Measurements from ENCODE around the gene SLC39A11. TPM values are rescaled to one million over a fixed set of nuclear protein-coding genes. Genes with fewer than 3 reads are reported as not detected.
A peak's percentile ranks its signal among the peaks of the same experiment; 100 is the strongest.
"Not testable (repeated sequence)": the region's sequence is repeated elsewhere in the genome, so short reads cannot be mapped to it uniquely, and the experiment has no call there.

Gene SLC39A11
- total RNA-seq, 2 donors from 2014 or later: 18.1 to 20.1 TPM

DNA sequence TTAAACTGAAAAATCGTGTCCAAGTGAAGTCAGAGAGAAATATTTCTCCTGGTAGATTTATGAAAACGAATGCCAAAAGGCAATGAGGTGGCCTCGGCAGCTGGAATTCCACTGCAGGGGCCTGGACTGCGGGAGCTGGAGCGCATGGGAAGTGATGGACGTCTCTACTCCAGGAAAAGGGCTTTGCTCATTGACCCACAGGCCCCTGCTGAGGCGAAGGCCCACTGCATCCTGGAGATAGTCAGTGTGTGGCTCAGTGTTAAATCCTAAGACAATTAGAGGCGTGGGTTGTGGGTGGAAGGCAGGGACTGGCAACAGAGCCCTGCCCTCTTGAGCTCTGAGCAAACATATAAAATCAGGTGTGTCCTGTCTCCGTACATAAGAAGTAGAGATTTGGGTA lies 191.4 kb downstream of the SLC39A11 start:
- Histone ChIP-seq H3K9ac (ENCODE audit: extremely low read depth, low read length, poor library complexity, severe bottlenecking) (no peak overlapping the region), H3K4me1 (ENCODE audit: control insufficient read depth, insufficient read depth, low read length) (no peaks in the 10 kb centered on the region), H3K9me3 (ENCODE audit: control insufficient read depth, low read length) (no peaks in the 10 kb centered on the region), H3K27me3 (ENCODE audit: control insufficient read depth, insufficient read depth, low read length, poor library complexity, severe bottlenecking) (no peaks in the 10 kb centered on the region), H3K36me3 (ENCODE audit: control insufficient read depth, insufficient read depth, low read length) (no peaks in the 10 kb centered on the region), H3K27ac (ENCODE audit: low read depth, low read length) (no peak overlapping the region), H3K4me3 (ENCODE audit: low read length) (no peak overlapping the region)
- peak; percentile 61 for DNase-seq
- Mint-ChIP-seq H3K4me1 (peaks cover 14% of the 10 kb centered on the region), H3K27me3 (ENCODE audit: insufficient read depth) (no peaks in the 10 kb centered on the region), H3K36me3 (ENCODE audit: low read depth) (no peaks in the 10 kb centered on the region), H3K9me3 (no peaks in the 10 kb centered on the region), H3K27ac (no peak overlapping the region), H3K4me3 (no peak overlapping the region)
- 72 to 75% methylated on average over 9 of the region's 9 CpGs for WGBS, 2 experiments (ENCODE audit: insufficient coverage in 1 of 2, insufficient read length in 1 of 2)
- TF ChIP-seq, protein P1, sequence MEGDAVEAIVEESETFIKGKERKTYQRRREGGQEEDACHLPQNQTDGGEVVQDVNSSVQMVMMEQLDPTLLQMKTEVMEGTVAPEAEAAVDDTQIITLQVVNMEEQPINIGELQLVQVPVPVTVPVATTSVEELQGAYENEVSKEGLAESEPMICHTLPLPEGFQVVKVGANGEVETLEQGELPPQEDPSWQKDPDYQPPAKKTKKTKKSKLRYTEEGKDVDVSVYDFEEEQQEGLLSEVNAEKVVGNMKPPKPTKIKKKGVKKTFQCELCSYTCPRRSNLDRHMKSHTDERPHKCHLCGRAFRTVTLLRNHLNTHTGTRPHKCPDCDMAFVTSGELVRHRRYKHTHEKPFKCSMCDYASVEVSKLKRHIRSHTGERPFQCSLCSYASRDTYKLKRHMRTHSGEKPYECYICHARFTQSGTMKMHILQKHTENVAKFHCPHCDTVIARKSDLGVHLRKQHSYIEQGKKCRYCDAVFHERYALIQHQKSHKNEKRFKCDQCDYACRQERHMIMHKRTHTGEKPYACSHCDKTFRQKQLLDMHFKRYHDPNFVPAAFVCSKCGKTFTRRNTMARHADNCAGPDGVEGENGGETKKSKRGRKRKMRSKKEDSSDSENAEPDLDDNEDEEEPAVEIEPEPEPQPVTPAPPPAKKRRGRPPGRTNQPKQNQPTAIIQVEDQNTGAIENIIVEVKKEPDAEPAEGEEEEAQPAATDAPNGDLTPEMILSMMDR (conservative IDR thresholded peaks at IDR 0.05): no peak

DNA sequence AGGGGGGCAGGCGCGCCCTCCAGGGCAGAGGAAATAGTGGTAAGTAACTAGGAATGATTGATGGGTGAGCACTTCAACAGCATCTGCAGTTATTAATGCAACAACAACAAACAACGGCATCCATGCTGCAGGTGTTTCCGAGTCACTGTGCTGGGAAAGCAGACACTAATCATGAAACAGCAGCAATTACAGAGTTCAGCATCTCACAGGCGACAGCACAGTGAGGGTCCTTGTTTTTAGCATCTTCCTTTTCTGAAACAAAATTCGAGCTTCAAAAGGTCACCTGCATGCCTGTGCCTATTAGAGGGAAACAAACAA lies 191.9 kb downstream of the SLC39A11 start:
- Mint-ChIP-seq H3K9me3 (no peaks in the 10 kb centered on the region), H3K27me3 (ENCODE audit: insufficient read depth) (no peaks in the 10 kb centered on the region), H3K36me3 (ENCODE audit: low read depth) (no peaks in the 10 kb centered on the region), H3K4me3 (no peak overlapping the region), H3K4me1 (peaks cover 14% of the 10 kb centered on the region), H3K27ac (no peak overlapping the region)
- TF ChIP-seq, protein P1 (conservative IDR thresholded peaks at IDR 0.05): no peak
- Histone ChIP-seq H3K27ac (ENCODE audit: low read depth, low read length) (no peak overlapping the region), H3K4me3 (ENCODE audit: low read length) (no peak overlapping the region), H3K9ac (ENCODE audit: extremely low read depth, low read length, poor library complexity, severe bottlenecking) (no peak overlapping the region), H3K36me3 (ENCODE audit: control insufficient read depth, insufficient read depth, low read length) (no peaks in the 10 kb centered on the region), H3K9me3 (ENCODE audit: control insufficient read depth, low read length) (no peaks in the 10 kb centered on the region), H3K4me1 (ENCODE audit: control insufficient read depth, insufficient read depth, low read length) (no peaks in the 10 kb centered on the region), H3K27me3 (ENCODE audit: control insufficient read depth, insufficient read depth, low read length, poor library complexity, severe bottlenecking) (no peaks in the 10 kb centered on the region)
- 73 to 95% methylated on average over 2 to 6 of the region's 6 CpGs for WGBS, 2 experiments (ENCODE audit: insufficient coverage in 1 of 2, insufficient read length in 1 of 2)
- no peak for DNase-seq

DNA sequence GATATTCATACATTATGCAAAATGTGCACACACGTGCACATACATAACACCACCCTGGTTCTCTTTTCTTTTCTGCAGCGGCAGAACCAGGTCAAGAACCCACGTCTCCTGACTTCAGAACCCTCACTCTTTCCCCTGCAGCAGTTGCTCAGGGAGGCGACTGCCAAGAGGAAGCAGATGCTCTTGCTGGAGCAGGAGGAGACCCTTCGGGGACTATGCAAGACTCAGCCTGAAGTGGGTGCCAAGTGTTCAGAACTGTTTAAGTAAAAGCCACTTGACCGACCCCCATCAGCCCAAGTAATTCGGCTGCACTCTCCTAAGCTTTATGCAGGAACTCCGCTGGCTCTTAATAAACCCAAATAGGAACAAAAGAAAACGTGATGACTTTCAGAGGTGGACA lies 193.8 kb downstream of the SLC39A11 start:
- Histone ChIP-seq H3K27ac (ENCODE audit: low read depth, low read length) (no peak overlapping the region), H3K4me1 (ENCODE audit: control insufficient read depth, insufficient read depth, low read length) (no peaks in the 10 kb centered on the region), H3K4me3 (ENCODE audit: low read length) (no peak overlapping the region), H3K36me3 (ENCODE audit: control insufficient read depth, insufficient read depth, low read length) (no peaks in the 10 kb centered on the region), H3K27me3 (ENCODE audit: control insufficient read depth, insufficient read depth, low read length, poor library complexity, severe bottlenecking) (no peaks in the 10 kb centered on the region), H3K9ac (ENCODE audit: extremely low read depth, low read length, poor library complexity, severe bottlenecking) (no peak overlapping the region), H3K9me3 (ENCODE audit: control insufficient read depth, low read length) (no peaks in the 10 kb centered on the region)
- no peaks in the 10 kb centered on the region for H3K36me3 Mint-ChIP-seq (ENCODE audit: low read depth)
- no peak overlapping the region for H3K27ac Mint-ChIP-seq
- DNase-seq: no peak
- no peaks in the 10 kb centered on the region for H3K9me3 Mint-ChIP-seq
- no peak overlapping the region for H3K4me3 Mint-ChIP-seq
- peaks cover 14% of the 10 kb centered on the region for H3K4me1 Mint-ChIP-seq
- no peaks in the 10 kb centered on the region for H3K27me3 Mint-ChIP-seq (ENCODE audit: insufficient read depth)
- TF ChIP-seq, protein P1 (conservative IDR thresholded peaks at IDR 0.05): no peak
- WGBS, 2 experiments (ENCODE audit: insufficient coverage in 1 of 2, insufficient read length in 1 of 2): 90 to 91% methylated on average over 9 of the region's 9 CpGs

DNA sequence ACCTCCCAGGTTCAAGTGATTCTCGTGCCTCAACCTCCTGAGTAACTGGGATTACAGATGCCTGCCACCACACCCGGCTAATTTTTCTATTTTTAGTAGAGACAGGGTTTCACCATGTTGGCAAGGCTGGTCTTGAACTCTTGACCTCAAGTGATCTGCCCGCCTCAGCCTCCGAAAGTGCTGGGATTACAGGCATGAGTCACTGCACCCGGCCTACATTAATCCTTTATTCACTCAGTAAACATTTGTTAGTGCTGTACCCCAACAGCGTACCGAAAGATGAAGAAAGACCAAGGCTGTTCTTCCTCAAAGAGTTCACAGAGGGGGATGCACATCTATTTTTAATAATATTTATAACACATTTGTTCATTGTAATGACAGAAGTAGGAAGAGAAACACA lies 196.2 kb downstream of the SLC39A11 start:
- H3K9ac ChIP-seq (ENCODE audit: extremely low read depth, low read length, poor library complexity, severe bottlenecking); H3K4me3 ChIP-seq (ENCODE audit: low read length); H3K9me3 Mint-ChIP-seq; H3K36me3 ChIP-seq (ENCODE audit: control insufficient read depth, insufficient read depth, low read length); DNase-seq; H3K9me3 ChIP-seq (ENCODE audit: control insufficient read depth, low read length); H3K27ac ChIP-seq (ENCODE audit: low read depth, low read length); H3K27me3 Mint-ChIP-seq (ENCODE audit: insufficient read depth); H3K27ac Mint-ChIP-seq; H3K4me1 ChIP-seq (ENCODE audit: control insufficient read depth, insufficient read depth, low read length); H3K36me3 Mint-ChIP-seq (ENCODE audit: low read depth); H3K27me3 ChIP-seq (ENCODE audit: control insufficient read depth, insufficient read depth, low read length, poor library complexity, severe bottlenecking); H3K4me3 Mint-ChIP-seq: not testable (repeated sequence)
- H3K4me1 Mint-ChIP-seq: peaks cover 12% of the 10 kb centered on the region
- 76 to 91% methylated on average over 5 to 7 of the region's 7 CpGs for whole genome bisulfite sequencing, 2 experiments (ENCODE audit: insufficient coverage in 1 of 2, insufficient read length in 1 of 2)
